Mesendoderm (in vitro differentiated cells): ENCODE data around the gene CNTRL.

Source experiments
- DNase-seq: peaks from one replicate; pipeline ENCODE4 v3.0.0; 2013
- H2AK5ac ChIP-seq: 2 replicates; pipeline ENCODE4 v1.6.1; 2013; ENCODE audit warnings: low read length, inconsistent platforms
- H2BK120ac ChIP-seq: 2 replicates; pipeline ENCODE4 v1.6.1; 2013; ENCODE audit warnings: low read depth, mild to moderate bottlenecking, low read length, moderate library complexity, mixed read lengths
- H2BK15ac ChIP-seq: replicated peaks from 2 replicates; pipeline ENCODE4 v1.6.1; 2013; ENCODE audit warnings: low read depth, mild to moderate bottlenecking, moderate library complexity
- H2BK5ac ChIP-seq: 2 replicates; pipeline ENCODE4 v1.6.1; 2013; ENCODE audit warnings: low read length, inconsistent platforms
- H3K18ac ChIP-seq: 2 replicates; pipeline ENCODE4 v1.6.1; 2013; ENCODE audit warnings: mild to moderate bottlenecking, low read length, mixed read lengths
- H3K23ac ChIP-seq: one replicate; pipeline ENCODE4 v1.6.1; 2013; ENCODE audit warnings: low read length
- H3K27ac ChIP-seq: 2 replicates; pipeline ENCODE4 v1.5.1; 2013; ENCODE audit warnings: low read depth, mild to moderate bottlenecking, inconsistent platforms, low read length, moderate library complexity
- H3K27me3 ChIP-seq: 2 replicates; pipeline ENCODE4 v1.6.1; 2013; ENCODE audit warnings: low read length, control low read depth, mild to moderate bottlenecking, inconsistent platforms; ENCODE audit not compliant: insufficient read depth, poor library complexity
- H3K36me3 ChIP-seq: 2 replicates; pipeline ENCODE4 v1.6.1; 2013; ENCODE audit warnings: low read length, inconsistent platforms; ENCODE audit not compliant: control insufficient read depth, insufficient read depth
- H3K4ac ChIP-seq: one replicate; pipeline ENCODE4 v1.6.1; 2013; ENCODE audit warnings: low read depth, mild to moderate bottlenecking, low read length, moderate library complexity
- H3K4me1 ChIP-seq: 2 replicates; pipeline ENCODE4 v1.6.1; 2013; ENCODE audit warnings: low read depth, low read length, inconsistent platforms; ENCODE audit not compliant: control insufficient read depth
- H3K4me2 ChIP-seq: 2 replicates; pipeline ENCODE4 v1.6.1; 2013; ENCODE audit warnings: low read length
- H3K4me3 ChIP-seq: 2 replicates; pipeline ENCODE4 v1.5.1; 2013; ENCODE audit warnings: mild to moderate bottlenecking, low read length
- H3K56ac ChIP-seq: one replicate; pipeline ENCODE4 v1.6.1; 2013; ENCODE audit warnings: low read length
- H3K79me1 ChIP-seq: 2 replicates; pipeline ENCODE4 v1.6.1; 2013; ENCODE audit warnings: low read length, inconsistent platforms
- H3K79me2 ChIP-seq: 2 replicates; pipeline ENCODE4 v1.6.1; 2013; ENCODE audit warnings: mild to moderate bottlenecking, low read length; ENCODE audit not compliant: control insufficient read depth, insufficient read depth
- H3K9ac ChIP-seq: 2 replicates; pipeline ENCODE4 v1.6.1; 2013; ENCODE audit warnings: low read length, inconsistent platforms
- H4K5ac ChIP-seq: one replicate; pipeline ENCODE4 v1.6.1; 2013; ENCODE audit warnings: low read length
- H4K8ac ChIP-seq: one replicate; pipeline ENCODE4 v1.6.1; 2013; ENCODE audit warnings: low read depth, mild to moderate bottlenecking, control low read depth, low read length, moderate library complexity
- WGBS: extraction: QIAGEN DNeasy Blood & Tissue Kit; methylation state at CpG from one replicate; pipeline ENCODE4 v1.1.7; 2013; ENCODE audit warnings: low lambda C conversion rate, missing lambda C conversion rate; ENCODE audit not compliant: insufficient coverage; ENCODE audit errors: extremely low coverage; 5-methylcytosine and 5-hydroxymethylcytosine counted together

CNTRL gene

GRCh38 chr9:121168052-121168451, 93.3 kb downstream of the CNTRL start:
- no peak for DNase-seq
- no CpG with 5 or more reads among the region's 2 CpGs for WGBS

GRCh38 chr9:121169094-121169601, 94.4 kb downstream of the CNTRL start:
- Histone ChIP-seq H3K4ac (no peak overlapping the region), H3K56ac (no peak overlapping the region), H3K4me3 (no peak overlapping the region), H3K27ac (no peak overlapping the region), H2BK5ac (no peak overlapping the region), H2AK5ac (no peak overlapping the region), H3K18ac (no peak overlapping the region), H3K23ac (no peak overlapping the region), H3K4me1 (no peaks in the 10 kb centered on the region), H3K79me1 (no peaks in the 10 kb centered on the region), H3K4me2 (no peak overlapping the region), H3K79me2 (no peaks in the 10 kb centered on the region), H2BK120ac (no peak overlapping the region), H2BK15ac (no peak overlapping the region), H4K5ac (no peak overlapping the region), H3K27me3 (no peaks in the 10 kb centered on the region), H3K36me3 (peaks cover 4% of the 10 kb centered on the region), H4K8ac (no peak overlapping the region), H3K9ac (no peak overlapping the region)
- WGBS = no CpG with 5 or more reads among the region's 3 CpGs
- DNase-seq = no peak

More at GRCh38 chr9:121168052-121168451, 93.3 kb downstream of the CNTRL start:
- no peak overlapping the region for H4K8ac ChIP-seq
- no peak overlapping the region for H3K4me2 ChIP-seq
- H3K4ac ChIP-seq = no peak overlapping the region
- H3K23ac ChIP-seq = no peak overlapping the region
- no peak overlapping the region for H3K9ac ChIP-seq
- no peak overlapping the region for H2BK120ac ChIP-seq
- H2AK5ac ChIP-seq = no peak overlapping the region
- no peaks in the 10 kb centered on the region for H3K79me2 ChIP-seq
- no peak overlapping the region for H2BK5ac ChIP-seq
- no peak overlapping the region for H3K18ac ChIP-seq
- no peak overlapping the region for H3K27ac ChIP-seq
- no peaks in the 10 kb centered on the region for H3K4me1 ChIP-seq
- peaks cover 4% of the 10 kb centered on the region for H3K36me3 ChIP-seq
- H3K79me1 ChIP-seq = no peaks in the 10 kb centered on the region
- no peak overlapping the region for H2BK15ac ChIP-seq
- H3K4me3 ChIP-seq = no peak overlapping the region
- H4K5ac ChIP-seq = no peak overlapping the region
- no peaks in the 10 kb centered on the region for H3K27me3 ChIP-seq
- no peak overlapping the region for H3K56ac ChIP-seq

GRCh38 chr9:121171236-121171635, 96.5 kb downstream of the CNTRL start:
- no peak for DNase-seq
- H3K4me2 ChIP-seq = no peak overlapping the region
- H3K23ac ChIP-seq = no peak overlapping the region
- H3K27me3 ChIP-seq = no peaks in the 10 kb centered on the region
- peaks cover 4% of the 10 kb centered on the region for H3K36me3 ChIP-seq
- no peak overlapping the region for H3K4ac ChIP-seq
- no peak overlapping the region for H2AK5ac ChIP-seq
- H2BK120ac ChIP-seq = no peak overlapping the region
- H3K79me2 ChIP-seq = no peaks in the 10 kb centered on the region
- no peak overlapping the region for H4K5ac ChIP-seq
- no peak overlapping the region for H3K18ac ChIP-seq
- H3K27ac ChIP-seq = no peak overlapping the region
- H2BK15ac ChIP-seq = no peak overlapping the region
- no peak overlapping the region for H2BK5ac ChIP-seq
- H3K56ac ChIP-seq = no peak overlapping the region
- no peaks in the 10 kb centered on the region for H3K79me1 ChIP-seq
- no CpG with 5 or more reads among the region's 5 CpGs for WGBS
- H3K4me3 ChIP-seq = no peak overlapping the region
- no peak overlapping the region for H4K8ac ChIP-seq
- no peak overlapping the region for H3K9ac ChIP-seq
- no peaks in the 10 kb centered on the region for H3K4me1 ChIP-seq

- WGBS = no CpG with 5 or more reads among the region's 1 CpG
- no peak overlapping the region for H3K18ac ChIP-seq
- no peak overlapping the region for H4K8ac ChIP-seq
- H3K23ac ChIP-seq = no peak overlapping the region
- no peak overlapping the region for H3K27ac ChIP-seq
- H2BK5ac ChIP-seq = no peak overlapping the region
- peaks cover 4% of the 10 kb centered on the region for H3K36me3 ChIP-seq
- H3K4ac ChIP-seq = no peak overlapping the region
- H3K79me2 ChIP-seq = no peaks in the 10 kb centered on the region
- H3K27me3 ChIP-seq = no peaks in the 10 kb centered on the region
- H3K56ac ChIP-seq = no peak overlapping the region
- no peaks in the 10 kb centered on the region for H3K79me1 ChIP-seq
- H3K9ac ChIP-seq = no peak overlapping the region
- H2BK120ac ChIP-seq = no peak overlapping the region
- no peak for DNase-seq
- no peak overlapping the region for H2BK15ac ChIP-seq
- no peak overlapping the region for H4K5ac ChIP-seq
- H3K4me3 ChIP-seq = no peak overlapping the region
- H3K4me2 ChIP-seq = no peak overlapping the region
- no peak overlapping the region for H2AK5ac ChIP-seq
- H3K4me1 ChIP-seq = no peaks in the 10 kb centered on the region
These were observed 98.2 kb downstream of the CNTRL start for GRCh38 chr9:121172726-121173487.

GRCh38 chr9:121173501-121173900, 98.7 kb downstream of the CNTRL start:
- Histone ChIP-seq H3K27me3 (no peaks in the 10 kb centered on the region), H3K36me3 (peaks cover 2% of the 10 kb centered on the region)
- WGBS = no CpG with 5 or more reads among the region's 7 CpGs

More at GRCh38 chr9:121173501-121173900, 98.7 kb downstream of the CNTRL start:
- Histone ChIP-seq H4K8ac (no peak overlapping the region), H3K23ac (no peak overlapping the region), H3K27ac (no peak overlapping the region), H3K79me2 (no peaks in the 10 kb centered on the region), H3K4ac (no peak overlapping the region), H2BK120ac (no peak overlapping the region), H3K4me2 (no peak overlapping the region), H2AK5ac (no peak overlapping the region), H3K4me1 (no peaks in the 10 kb centered on the region), H4K5ac (no peak overlapping the region), H3K56ac (no peak overlapping the region), H3K4me3 (no peak overlapping the region), H2BK5ac (no peak overlapping the region), H3K79me1 (no peaks in the 10 kb centered on the region), H3K18ac (no peak overlapping the region), H3K9ac (no peak overlapping the region), H2BK15ac (no peak overlapping the region)
- no peak for DNase-seq
